Effector memory CD4-positive, alpha-beta T cell (primary cell): ENCODE results near the gene MON1B.
"Not testable (repeated sequence)": the region's sequence is repeated elsewhere in the genome, so short reads cannot be mapped to it uniquely, and the experiment has no call there.

Source experiments
- DNase-seq, 3 donors: peaks; one replicate each; pipeline ENCODE4 v3.0.0-alpha.2; 2020
- H3K27ac ChIP-seq: 2 replicates; pipeline ENCODE4 v1.7.0; 2013; ENCODE audit warnings: mild to moderate bottlenecking, low read length, moderate library complexity; ENCODE audit not compliant: insufficient read depth, poor library complexity, severe bottlenecking
- H3K27me3 ChIP-seq: replicated peaks from 2 replicates; pipeline ENCODE4 v1.7.0; 2013; ENCODE audit warnings: mild to moderate bottlenecking, low read length; ENCODE audit not compliant: insufficient read depth, control insufficient read depth, poor library complexity, severe bottlenecking
- H3K36me3 ChIP-seq: 2 replicates; pipeline ENCODE4 v1.7.0; 2013; ENCODE audit warnings: mild to moderate bottlenecking, low read length, moderate library complexity; ENCODE audit not compliant: control insufficient read depth, insufficient read depth
- H3K4me1 ChIP-seq: 2 replicates; pipeline ENCODE4 v1.7.0; 2013; ENCODE audit warnings: low read length, mild to moderate bottlenecking; ENCODE audit not compliant: control insufficient read depth, insufficient read depth, poor library complexity, severe bottlenecking
- H3K4me3 ChIP-seq: 2 replicates; pipeline ENCODE4 v1.7.0; 2013; ENCODE audit warnings: low read length, low read depth, mild to moderate bottlenecking; ENCODE audit not compliant: insufficient read depth, poor library complexity, severe bottlenecking
- H3K9me3 ChIP-seq: 2 replicates; pipeline ENCODE4 v1.7.0; 2013; ENCODE audit warnings: mild to moderate bottlenecking, low read length, moderate library complexity; ENCODE audit not compliant: control insufficient read depth

MON1B gene

DNA sequence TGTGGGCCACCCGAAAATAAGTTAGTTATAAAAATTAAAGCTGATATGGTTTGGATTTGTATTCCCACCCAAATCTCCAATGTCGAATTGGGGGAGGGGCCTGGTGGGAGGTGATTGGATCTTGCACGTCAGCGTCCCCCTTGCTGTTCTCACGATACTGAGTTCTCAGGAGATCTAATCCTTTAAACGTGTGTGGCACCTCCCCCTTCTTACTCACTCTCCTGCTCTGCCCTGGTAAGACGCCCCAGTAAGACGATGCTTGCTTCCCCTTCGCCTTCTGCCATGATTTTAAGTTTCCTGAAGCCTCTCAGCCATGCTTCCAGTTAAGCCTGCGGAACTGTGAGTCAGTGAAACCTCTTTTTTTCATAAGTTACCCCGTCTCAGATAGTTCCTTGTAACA lies 43.6 kb downstream of the MON1B start:
- Histone ChIP-seq H3K4me1 (peaks cover 3% of the 10 kb centered on the region), H3K9me3 (no peaks in the 10 kb centered on the region), H3K4me3 (no peak overlapping the region), H3K27me3 (no peaks in the 10 kb centered on the region), H3K27ac (no peak overlapping the region), H3K36me3 (no peaks in the 10 kb centered on the region)
- DNase-seq, result no peak

GRCh38 chr16:77236063-77236511 lies 45.1 kb downstream of the MON1B start:
- DNase-seq, result peak; percentile 69 to 75 (median 69)
- no peaks in the 10 kb centered on the region for H3K27me3 ChIP-seq
- H3K4me3 ChIP-seq, result peak overlapping the region; percentile 11
- H3K4me1 ChIP-seq, result peaks cover 3% of the 10 kb centered on the region
- no peak overlapping the region for H3K27ac ChIP-seq
- H3K36me3 ChIP-seq, result no peaks in the 10 kb centered on the region
- no peaks in the 10 kb centered on the region for H3K9me3 ChIP-seq

DNA sequence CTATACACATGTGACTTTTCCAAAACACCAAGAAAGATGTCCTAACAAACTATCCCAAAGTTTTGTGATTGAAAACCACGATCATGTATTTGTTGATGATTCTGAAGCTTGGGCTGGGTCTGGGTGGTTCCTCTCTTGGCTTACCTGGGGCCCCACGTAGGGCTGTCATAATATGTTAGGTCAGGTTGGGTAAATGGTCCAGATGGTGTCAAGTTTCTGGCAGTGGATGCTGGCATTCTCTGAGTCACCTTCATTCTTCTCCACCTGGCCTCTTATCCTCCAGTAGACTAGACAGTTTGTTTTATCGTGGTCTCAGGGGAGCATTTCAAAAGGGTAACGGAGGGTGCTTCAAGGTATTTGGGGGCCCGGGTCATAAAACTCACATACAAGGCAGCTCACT lies 47.6 kb downstream of the MON1B start:
- H3K27me3 ChIP-seq, result no peaks in the 10 kb centered on the region
- no peak overlapping the region for H3K4me3 ChIP-seq
- no peak for DNase-seq
- H3K27ac ChIP-seq, result no peak overlapping the region
- H3K36me3 ChIP-seq, result no peaks in the 10 kb centered on the region
- H3K4me1 ChIP-seq, result peaks cover 3% of the 10 kb centered on the region
- H3K9me3 ChIP-seq, result no peaks in the 10 kb centered on the region

DNA sequence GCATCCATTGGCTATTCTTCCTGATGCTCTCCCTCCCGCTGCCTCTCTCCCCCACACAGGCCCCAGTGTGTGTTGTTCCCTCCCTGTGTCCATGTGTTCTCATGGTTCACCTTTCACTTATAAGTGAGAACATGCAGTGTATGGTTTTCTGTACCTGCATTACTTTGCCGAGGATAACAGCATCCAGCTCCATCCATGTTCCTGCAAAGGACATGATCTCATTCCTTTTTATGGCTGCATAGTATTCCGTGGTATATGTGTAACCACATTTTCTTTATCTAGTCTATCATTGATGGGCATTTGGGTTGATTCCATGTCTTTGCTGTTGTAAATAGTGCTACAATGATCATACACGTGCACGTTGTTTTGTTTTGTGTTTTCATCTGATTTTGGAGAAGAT lies 51.5 kb downstream of the MON1B start:
- not testable (repeated sequence) for H3K27ac ChIP-seq, H3K9me3 ChIP-seq, H3K27me3 ChIP-seq, H3K4me1 ChIP-seq, H3K4me3 ChIP-seq, H3K36me3 ChIP-seq, DNase-seq

DNA sequence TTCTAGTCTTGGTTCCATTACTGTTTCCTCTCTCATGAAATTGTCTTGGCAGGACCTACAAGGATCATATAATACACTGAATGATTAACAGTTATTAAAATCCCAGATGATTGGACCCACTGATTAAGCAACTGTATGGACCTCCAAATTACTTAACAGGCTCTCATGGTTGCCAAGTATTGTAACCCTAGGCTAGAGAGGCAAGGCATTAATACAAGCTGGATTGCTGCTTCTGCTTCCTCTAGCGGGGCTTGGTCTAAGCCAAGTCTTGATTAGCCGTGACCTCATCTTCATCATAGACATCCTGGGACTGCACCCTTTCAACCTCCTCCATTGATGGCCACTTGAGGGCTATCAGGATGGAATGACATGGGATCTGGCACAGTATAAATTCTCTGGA lies 55.2 kb downstream of the MON1B start:
- Histone ChIP-seq H3K27me3 (no peaks in the 10 kb centered on the region), H3K4me1 (no peaks in the 10 kb centered on the region), H3K36me3 (no peaks in the 10 kb centered on the region), H3K9me3 (no peaks in the 10 kb centered on the region), H3K27ac (no peak overlapping the region), H3K4me3 (no peak overlapping the region)
- no peak for DNase-seq

DNA sequence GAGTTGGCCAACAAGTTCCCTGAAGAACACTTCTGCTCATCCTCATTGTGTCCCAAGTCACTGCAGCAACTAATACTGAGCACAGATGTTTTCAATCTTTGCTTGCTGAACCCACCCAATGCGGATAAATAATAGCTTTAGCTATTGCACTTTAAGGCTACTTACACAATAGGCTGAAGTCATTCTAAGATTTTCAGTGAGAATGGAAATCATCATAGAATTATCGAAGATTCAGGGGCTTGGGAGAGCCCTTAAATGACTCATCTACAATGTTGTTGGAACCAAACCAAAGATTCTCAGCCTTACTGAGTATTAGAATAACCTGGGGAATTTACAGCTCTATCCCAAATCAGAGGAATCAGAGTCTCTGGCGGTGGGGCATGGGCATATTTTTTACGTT lies 59.4 kb downstream of the MON1B start:
- no peaks in the 10 kb centered on the region for H3K27me3 ChIP-seq
- H3K9me3 ChIP-seq, result no peaks in the 10 kb centered on the region
- H3K4me1 ChIP-seq, result no peaks in the 10 kb centered on the region
- no peaks in the 10 kb centered on the region for H3K36me3 ChIP-seq
- H3K4me3 ChIP-seq, result no peak overlapping the region
- H3K27ac ChIP-seq, result no peak overlapping the region
- no peak for DNase-seq
